Neural cell (in vitro differentiated cells): ENCODE results near the gene SELENOV. TPM values are rescaled to one million over a fixed set of nuclear protein-coding genes. Genes with fewer than 3 reads are reported as not detected.

Source experiments
- H2AFZ ChIP-seq: fragments of 200-600, 300-800 bp; sonication (generic), shearing (Covaris generic); 2 replicates; pipeline ENCODE4 v1.6.0; 2014; ENCODE audit warnings: low read depth, mild to moderate bottlenecking, antibody characterized with exemption, low read length, moderate library complexity
- H3F3A ChIP-seq: fragments of 200-600 bp; shearing (Covaris generic); 2 replicates; pipeline ENCODE4 v1.6.1; 2016; ENCODE audit warnings: mild to moderate bottlenecking, moderate library complexity, mixed read lengths, antibody characterized with exemption, low read length; ENCODE audit not compliant: insufficient read depth, poor library complexity, severe bottlenecking
- H3K27ac ChIP-seq: fragments of 200-600, 300-800 bp; sonication (generic), shearing (Covaris generic); 2 replicates; pipeline ENCODE4 v1.5.1; 2014; ENCODE audit warnings: mild to moderate bottlenecking, low read length, moderate library complexity
- H3K27me3 ChIP-seq: fragments of 300-800, 200-600 bp; sonication (generic), shearing (Covaris generic); 2 replicates; pipeline ENCODE4 v1.6.0; 2014; ENCODE audit warnings: mild to moderate bottlenecking, low read depth, low read length, moderate library complexity; ENCODE audit not compliant: insufficient read depth
- H3K36me3 ChIP-seq: fragments of 300-800, 200-600 bp; sonication (generic), shearing (Covaris generic); 2 replicates; pipeline ENCODE4 v1.5.1; 2014; ENCODE audit warnings: mild to moderate bottlenecking, antibody characterized with exemption, low read length, moderate library complexity; ENCODE audit not compliant: insufficient read depth
- H3K4me2 ChIP-seq: fragments of 300-800, 200-600 bp; sonication (generic), shearing (Covaris generic); 2 replicates; pipeline ENCODE4 v1.6.0; 2014; ENCODE audit warnings: mild to moderate bottlenecking, low read length
- H3K4me3 ChIP-seq: fragments of 300-800, 200-600 bp; sonication (generic), shearing (Covaris generic); 2 replicates; pipeline ENCODE4 v1.5.1; 2014; ENCODE audit warnings: mild to moderate bottlenecking, low read length, moderate library complexity
- H3K79me2 ChIP-seq: fragments of 200-600 bp; shearing (Covaris generic); replicated peaks from 2 replicates; pipeline ENCODE4 v1.6.0; 2014; ENCODE audit warnings: mild to moderate bottlenecking, low read length, moderate library complexity; ENCODE audit not compliant: insufficient read depth
- H3K9ac ChIP-seq: fragments of 300-800, 200-600 bp; sonication (generic), shearing (Covaris generic); 2 replicates; pipeline ENCODE4 v1.6.1; 2016; ENCODE audit warnings: mild to moderate bottlenecking, low read length, mixed read lengths
- H3K9me2 ChIP-seq: fragments of 200-600 bp; shearing (Covaris generic); 2 replicates; pipeline ENCODE4 v1.6.1; 2016; ENCODE audit warnings: mild to moderate bottlenecking, low read length, mixed read lengths; ENCODE audit not compliant: insufficient read depth
- H3K9me3 ChIP-seq: fragments of 200-600, 300-800 bp; sonication (generic), shearing (Covaris generic); 2 replicates; pipeline ENCODE4 v1.6.1; 2016; ENCODE audit warnings: mild to moderate bottlenecking, mixed run types, low read length, moderate library complexity, mixed read lengths
- H4K20me1 ChIP-seq: fragments of 200-600 bp; shearing (Covaris generic); 2 replicates; pipeline ENCODE4 v1.6.1; 2016; ENCODE audit warnings: mild to moderate bottlenecking, mixed run types; ENCODE audit not compliant: insufficient read depth
- CTCF ChIP-seq: fragments of 450-650 bp; IDR thresholded peaks from 2 replicates; pipeline ENCODE4 v1.5.1; 2014; ENCODE audit warnings: antibody characterized with exemption, mild to moderate bottlenecking, moderate library complexity; ENCODE audit not compliant: poor library complexity, severe bottlenecking
- EP300 ChIP-seq: fragments of 450-650 bp; conservative IDR thresholded peaks from 2 replicates; pipeline ENCODE4 v1.6.1; 2014; ENCODE audit warnings: antibody characterized with exemption, mild to moderate bottlenecking, moderate library complexity; ENCODE audit not compliant: poor library complexity, severe bottlenecking
- EZH2 ChIP-seq: fragments of 200-600, 300-800 bp; shearing (Covaris generic), sonication (generic); IDR thresholded peaks from 2 replicates; pipeline ENCODE4 v1.6.1; 2014; ENCODE audit warnings: antibody characterized with exemption, low read length, borderline replicate concordance, mild to moderate bottlenecking; ENCODE audit not compliant: insufficient read depth, poor library complexity, severe bottlenecking
- MXI1 ChIP-seq: fragments of 450-650 bp; conservative IDR thresholded peaks from 2 replicates; pipeline ENCODE4 v1.6.1; 2014; ENCODE audit warnings: antibody characterized with exemption, mild to moderate bottlenecking; ENCODE audit not compliant: poor library complexity, severe bottlenecking
- POLR2AphosphoS5 ChIP-seq: IDR thresholded peaks from 2 replicates; pipeline ENCODE4 v1.6.1; 2012
- RAD21 ChIP-seq: fragments of 450-650 bp; conservative IDR thresholded peaks from 2 replicates; pipeline ENCODE4 v1.6.1; 2014; ENCODE audit warnings: antibody characterized with exemption, mild to moderate bottlenecking, moderate library complexity
- REST ChIP-seq: IDR thresholded peaks from 2 replicates; pipeline ENCODE4 v1.6.1; 2012; ENCODE audit warnings: borderline replicate concordance
- SMC3 ChIP-seq: fragments of 450-650 bp; conservative IDR thresholded peaks from 2 replicates; pipeline ENCODE4 v1.6.1; 2014; ENCODE audit warnings: antibody characterized with exemption, mild to moderate bottlenecking, moderate library complexity; ENCODE audit not compliant: poor library complexity
- TAF1 ChIP-seq: IDR thresholded peaks from 2 replicates; pipeline ENCODE4 v1.6.1; 2012; ENCODE audit warnings: low read depth
- polyA plus RNA-seq: library from polyadenylated mRNA; depleted of rRNA; stranded (reverse); fragments of >200 nt; gene quantifications from 2 replicates; pipeline ENCODE4 v1.2.3, GENCODE V29; 2014

Gene SELENOV
- polyA plus RNA-seq, 1 donor from 2014 or later: 1.3 TPM

- no peaks in the 10 kb centered on the region for H3F3A ChIP-seq
- H3K4me2 ChIP-seq: no peak overlapping the region
- no peaks in the 10 kb centered on the region for H3K9me2 ChIP-seq
- no peaks in the 10 kb centered on the region for H3K27me3 ChIP-seq
- H3K27ac ChIP-seq: no peak overlapping the region
- TF ChIP-seq RAD21 (no peak), SMC3 (no peak), CTCF (no peak), TAF1 (no peak), POLR2AphosphoS5 (no peak), EZH2 (no peak), REST (no peak), MXI1 (no peak), EP300 (no peak)
- no peaks in the 10 kb centered on the region for H3K36me3 ChIP-seq
- H2AFZ ChIP-seq: no peak overlapping the region
- no peak overlapping the region for H3K9ac ChIP-seq
- H3K4me3 ChIP-seq: no peak overlapping the region
- H3K79me2 ChIP-seq: no peaks in the 10 kb centered on the region
- no peaks in the 10 kb centered on the region for H4K20me1 ChIP-seq
- no peaks in the 10 kb centered on the region for H3K9me3 ChIP-seq
Observed at GRCh38 chr19:39492788-39493187, 22.2 kb upstream of the SELENOV start.

GRCh38 chr19:39494661-39495060, 20.3 kb upstream of the SELENOV start:
- Histone ChIP-seq H3F3A (no peaks in the 10 kb centered on the region), H4K20me1 (no peaks in the 10 kb centered on the region), H3K79me2 (peaks cover 3% of the 10 kb centered on the region), H3K27me3 (peaks cover 10% of the 10 kb centered on the region), H3K36me3 (no peaks in the 10 kb centered on the region), H3K9ac (no peak overlapping the region), H3K27ac (no peak overlapping the region), H2AFZ (no peak overlapping the region), H3K4me2 (no peak overlapping the region), H3K4me3 (no peak overlapping the region), H3K9me2 (no peaks in the 10 kb centered on the region), H3K9me3 (no peaks in the 10 kb centered on the region)
- TF ChIP-seq CTCF (no peak), EP300 (no peak), POLR2AphosphoS5 (no peak), REST (no peak), TAF1 (no peak), EZH2 (no peak), RAD21 (no peak)
